Gastrocnemius medialis (tissue), 4 donors: Measurements from ENCODE around the gene TNFRSF18. TPM values are rescaled to one million over a fixed set of nuclear protein-coding genes. Genes with fewer than 3 reads are reported as not detected.

Experiments used
- ATAC-seq, 2 donors: fragments of 150-250 bp; one replicate each; pipeline ENCODE4 v1.9.1; 2016
- DNase-seq, 2 donors: peaks; one replicate each; pipeline ENCODE4 v3.0.0-alpha.2; 2019
- H3K27ac ChIP-seq, 4 donors: fragments of 200-600 bp; sonication (generic); 1 replicate in 1 of 4; 2 replicates in 3 of 4; pipeline ENCODE4 v1.5.1; 2016 to 2018; ENCODE audit warnings: mild to moderate bottlenecking in 2 of 4, moderate library complexity in 1 of 4
- H3K27me3 ChIP-seq, 3 donors: fragments of 200-600 bp; sonication (generic) in 2 of 3; 1 replicate in 1 of 3; 2 replicates in 2 of 3; pipeline versions ENCODE4 v1.5.1 to v1.6.0; 2016 to 2019; ENCODE audit warnings: mild to moderate bottlenecking in 1 of 3, moderate library complexity in 1 of 3
- H3K36me3 ChIP-seq, 2 donors: fragments of 200-600 bp; sonication (generic) in 1 of 2; one replicate each; pipeline ENCODE4 v1.5.1; 2017 to 2018
- H3K4me1 ChIP-seq, 2 donors: fragments of 200-600 bp; sonication (generic) in 1 of 2; one replicate each; pipeline ENCODE4 v1.5.1; 2016 to 2017; ENCODE audit warnings: mild to moderate bottlenecking in 2 of 2
- H3K4me3 ChIP-seq, 4 donors: fragments of 200-600 bp; sonication (generic) in 3 of 4; 1 replicate in 1 of 4; 2 replicates in 3 of 4; pipeline ENCODE4 v1.5.1; 2016 to 2019; ENCODE audit warnings: mild to moderate bottlenecking in 2 of 4
- H3K9me3 ChIP-seq, 3 donors: fragments of 200-600 bp; sonication (generic) in 2 of 3; 1 replicate in 1 of 3; 2 replicates in 2 of 3; pipeline ENCODE4 v1.5.1; 2016 to 2019
- POLR2A ChIP-seq, 2 donors: fragments of 450-650 bp; IDR thresholded peaks; one replicate each; pipeline ENCODE4 v1.6.1; 2017; ENCODE audit warnings: antibody characterized with exemption in 2 of 2, mild to moderate bottlenecking in 2 of 2, moderate library complexity in 2 of 2
- in situ Hi-C, 4 donors: fragments of 200-750 bp; cut with MboI; loops; one replicate each; pipeline versions ENCODE4 v1.15.0 to v1.8.0; 2017; ENCODE audit warnings: low sequenced_read_pairs in 4 of 4
- intact Hi-C: fragments of 100-400 bp; cut with DNase I; formaldehyde crosslinking; loops from one replicate; pipeline ENCODE4 v1.15.1; 2023; ENCODE audit warnings: low total_unique reads
- total RNA-seq, 4 donors: library from RNA; depleted of rRNA; stranded (reverse); fragments of >200 nt; gene quantifications; one replicate each; pipeline versions ENCODE4 v1.1.0 to v1.2.3, GENCODE V29; 2016
- TF ChIP-seq, protein P1 (sequence below), 5 experiments: fragments of 450-650 bp in 3 of 5; fragments of 200-600 bp in 2 of 5; sonication (generic) in 2 of 5; IDR thresholded peaks in 4 of 5; conservative IDR thresholded peaks in 1 of 5; 1 replicate in 4 of 5; 2 replicates in 1 of 5; pipeline ENCODE4 v1.5.1; 2016 to 2019; ENCODE audit warnings: antibody characterized with exemption in 5 of 5, mild to moderate bottlenecking in 3 of 5, moderate library complexity in 3 of 5

The TNFRSF18 gene
- total RNA-seq, 4 donors from 2014 or later, result not detected

- in situ Hi-C loops, result no loop called here
- H3K36me3 ChIP-seq, result no peaks in the 10 kb centered on the region
- no peaks in the 10 kb centered on the region for H3K9me3 ChIP-seq
- H3K4me1 ChIP-seq, result no peaks in the 10 kb centered on the region
- peaks cover 16 to 24% (median 21%) of the 10 kb centered on the region in 3 donors for H3K27me3 ChIP-seq
- no peak overlapping the region for H3K4me3 ChIP-seq
- DNase-seq (no peak), ATAC-seq (no peak)
- intact Hi-C loops, result no loop called here
- H3K27ac ChIP-seq, result no peak overlapping the region
- TF ChIP-seq, protein P1, sequence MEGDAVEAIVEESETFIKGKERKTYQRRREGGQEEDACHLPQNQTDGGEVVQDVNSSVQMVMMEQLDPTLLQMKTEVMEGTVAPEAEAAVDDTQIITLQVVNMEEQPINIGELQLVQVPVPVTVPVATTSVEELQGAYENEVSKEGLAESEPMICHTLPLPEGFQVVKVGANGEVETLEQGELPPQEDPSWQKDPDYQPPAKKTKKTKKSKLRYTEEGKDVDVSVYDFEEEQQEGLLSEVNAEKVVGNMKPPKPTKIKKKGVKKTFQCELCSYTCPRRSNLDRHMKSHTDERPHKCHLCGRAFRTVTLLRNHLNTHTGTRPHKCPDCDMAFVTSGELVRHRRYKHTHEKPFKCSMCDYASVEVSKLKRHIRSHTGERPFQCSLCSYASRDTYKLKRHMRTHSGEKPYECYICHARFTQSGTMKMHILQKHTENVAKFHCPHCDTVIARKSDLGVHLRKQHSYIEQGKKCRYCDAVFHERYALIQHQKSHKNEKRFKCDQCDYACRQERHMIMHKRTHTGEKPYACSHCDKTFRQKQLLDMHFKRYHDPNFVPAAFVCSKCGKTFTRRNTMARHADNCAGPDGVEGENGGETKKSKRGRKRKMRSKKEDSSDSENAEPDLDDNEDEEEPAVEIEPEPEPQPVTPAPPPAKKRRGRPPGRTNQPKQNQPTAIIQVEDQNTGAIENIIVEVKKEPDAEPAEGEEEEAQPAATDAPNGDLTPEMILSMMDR (IDR thresholded peaks at IDR 0.05 in 4 of 5, conservative IDR thresholded peaks at IDR 0.05 in 1 of 5), result no peak
- no peak for TF ChIP-seq POLR2A (IDR thresholded peaks at IDR 0.05)
Observed at GRCh38 chr1:1247341-1247913, 41.0 kb upstream of the TNFRSF18 start.

- intact Hi-C loops (no loop called here), in situ Hi-C loops (no loop called here)
- no peak within 1 kb of the TSS for H3K27ac ChIP-seq
- no peaks in the 10 kb centered on the region for H3K36me3 ChIP-seq
- no peaks in the 10 kb centered on the region for H3K4me1 ChIP-seq
- ATAC-seq, result no peak
- H3K27me3 ChIP-seq, result peaks cover 16 to 24% (median 21%) of the 10 kb centered on the region in 3 donors
- no peaks in the 10 kb centered on the region for H3K9me3 ChIP-seq
- DNase-seq, result no peak
- H3K4me3 ChIP-seq, result no peak within 1 kb of the TSS
- TF ChIP-seq, protein P1 (IDR thresholded peaks at IDR 0.05 in 4 of 5, conservative IDR thresholded peaks at IDR 0.05 in 1 of 5), result no peak
Observed at GRCh38 chr1:1246577-1247340, 40.4 kb upstream of the TNFRSF18 start, which contains the start of gene C1QTNF12. Gene C1QTNF12, minus strand, starts transcription at chr1:1246722. Its CDS starts 32 bp downstream, at chr1:1246690.

GRCh38 chr1:1245817-1246576, 39.6 kb upstream of the TNFRSF18 start:
- intact Hi-C loops (no loop called here), in situ Hi-C loops (no loop called here)
- DNase-seq (no peak), ATAC-seq (no peak)
- Histone ChIP-seq H3K36me3 (no peaks in the 10 kb centered on the region), H3K27me3 (peaks cover 16 to 24% (median 21%) of the 10 kb centered on the region in 3 donors), H3K27ac (no peak overlapping the region), H3K9me3 (no peaks in the 10 kb centered on the region), H3K4me1 (no peaks in the 10 kb centered on the region), H3K4me3 (no peak overlapping the region)
- TF ChIP-seq, protein P1 (IDR thresholded peaks at IDR 0.05 in 4 of 5, conservative IDR thresholded peaks at IDR 0.05 in 1 of 5), result no peak
- TF ChIP-seq POLR2A (IDR thresholded peaks at IDR 0.05), result no peak

GRCh38 chr1:1245178-1245816, 38.9 kb upstream of the TNFRSF18 start:
- DNase-seq (no peak), ATAC-seq (no peak)
- in situ Hi-C loops, result no loop called here
- no peak overlapping the region for H3K27ac ChIP-seq
- H3K9me3 ChIP-seq, result no peaks in the 10 kb centered on the region
- no peaks in the 10 kb centered on the region for H3K4me1 ChIP-seq
- intact Hi-C loops, result no loop called here
- H3K4me3 ChIP-seq, result no peak overlapping the region
- peaks cover 16 to 25% (median 21%) of the 10 kb centered on the region in 3 donors for H3K27me3 ChIP-seq
- no peaks in the 10 kb centered on the region for H3K36me3 ChIP-seq
- TF ChIP-seq POLR2A (IDR thresholded peaks at IDR 0.05), result no peak
- TF ChIP-seq, protein P1 (IDR thresholded peaks at IDR 0.05 in 4 of 5, conservative IDR thresholded peaks at IDR 0.05 in 1 of 5), result no peak
